ENCODE data around the gene RAPGEF5. TPM values are rescaled to one million over a fixed set of nuclear protein-coding genes. Genes with fewer than 3 reads are reported as not detected.

Gene RAPGEF5
- total RNA-seq, 1 experiment from 2014 or later = 5.6 TPM

GRCh38 chr7:22361795-22362194 is 4.8 kb upstream of the RAPGEF5 start:
- H3K9ac ChIP-seq (ENCODE audit: low read length) = no peak overlapping the region
- no peaks in the 10 kb centered on the region for H4K20me1 ChIP-seq (ENCODE audit: low read length)
- ATAC-seq (peak; percentile 78), DNase-seq (peak; percentile 95)
- H2AFZ ChIP-seq (ENCODE audit: low read length) = no peak overlapping the region; the same call in 1 of the 2 replicates
- TF ChIP-seq EZH2phosphoT487 (IDR thresholded peaks at IDR 0.05; ENCODE audit: borderline replicate concordance, low read length) = no peak
- peaks cover 23% of the 10 kb centered on the region for H3K4me1 ChIP-seq (ENCODE audit: insufficient read depth, low read length)
- BruUV-seq (replicated peaks) = no TSS peak
- no peaks in the 10 kb centered on the region for H3K36me3 ChIP-seq (ENCODE audit: low read depth, low read length)
- no peaks in the 10 kb centered on the region for H3K9me2 ChIP-seq (replicated peaks; ENCODE audit: low read length)
- H3K79me2 ChIP-seq (ENCODE audit: low read length) = no peaks in the 10 kb centered on the region
- POLR2A ChIA-PET (ENCODE audit: unreplicated experiment) = no interaction called here
- intact Hi-C loops (cut with micrococcal nuclease) = no loop called here
- H3K27me3 ChIP-seq (ENCODE audit: low read length) = no peaks in the 10 kb centered on the region
- no peak overlapping the region for H3K4me3 ChIP-seq (ENCODE audit: low read length)
- no peaks in the 10 kb centered on the region for H3K9me3 ChIP-seq (ENCODE audit: low read length)
- CTCF ChIA-PET = no interaction called here
- peak overlapping the region; percentile 30; the same call in 1 of the 2 replicates for H3K27ac ChIP-seq (ENCODE audit: low read length)
- H3K4me2 ChIP-seq (ENCODE audit: low read length) = peak overlapping the region; percentile 51
- H3F3A ChIP-seq (ENCODE audit: low read length, unreplicated experiment) = no peaks in the 10 kb centered on the region

- H3K4me1 ChIP-seq (ENCODE audit: insufficient read depth, low read length) = peaks cover 23% of the 10 kb centered on the region
- no peaks in the 10 kb centered on the region for H3K9me3 ChIP-seq (ENCODE audit: low read length)
- TF ChIP-seq EZH2phosphoT487 (IDR thresholded peaks at IDR 0.05; ENCODE audit: borderline replicate concordance, low read length) (no peak), CTCF (conservative IDR thresholded peaks at IDR 0.05; ENCODE audit: low read depth, low read length) (no peak), EZH2 (IDR thresholded peaks at IDR 0.05; ENCODE audit: low read length, unreplicated experiment) (no peak)
- H3K4me2 ChIP-seq (ENCODE audit: low read length) = peak overlapping the region; percentile 51
- no peak overlapping the region for H3K4me3 ChIP-seq (ENCODE audit: low read length)
- CTCF ChIA-PET = no interaction called here
- intact Hi-C loops (cut with micrococcal nuclease) = no loop called here
- H3F3A ChIP-seq (ENCODE audit: low read length, unreplicated experiment) = no peaks in the 10 kb centered on the region
- H3K27me3 ChIP-seq (ENCODE audit: low read length) = no peaks in the 10 kb centered on the region
- H3K9me2 ChIP-seq (replicated peaks; ENCODE audit: low read length) = no peaks in the 10 kb centered on the region
- DNase-seq = no peak
- POLR2A ChIA-PET (ENCODE audit: unreplicated experiment) = interaction anchor here (0.7 kb wide), 1 partner anchor 185 kb away, joined by 4 read pairs; no protein-coding TSS in a partner anchor
- no peak overlapping the region for H3K9ac ChIP-seq (ENCODE audit: low read length)
- H3K27ac ChIP-seq (ENCODE audit: low read length) = peak overlapping the region; percentile 30; the same call in 1 of the 2 replicates
- no peaks in the 10 kb centered on the region for H3K36me3 ChIP-seq (ENCODE audit: low read depth, low read length)
- no peak overlapping the region; the same call in 1 of the 2 replicates for H2AFZ ChIP-seq (ENCODE audit: low read length)
- BruUV-seq (replicated peaks) = no TSS peak
- H4K20me1 ChIP-seq (ENCODE audit: low read length) = no peaks in the 10 kb centered on the region
- no peak for ATAC-seq
- H3K79me2 ChIP-seq (ENCODE audit: low read length) = no peaks in the 10 kb centered on the region
Measured at GRCh38 chr7:22361320-22361719, 4.4 kb upstream of the RAPGEF5 start.

- Histone ChIP-seq H3F3A (ENCODE audit: low read length, unreplicated experiment) (no peaks in the 10 kb centered on the region), H3K4me3 (ENCODE audit: low read length) (no peak overlapping the region), H4K20me1 (ENCODE audit: low read length) (no peaks in the 10 kb centered on the region), H2AFZ (ENCODE audit: low read length) (no peak overlapping the region), H3K79me2 (ENCODE audit: low read length) (peaks cover 22% of the 10 kb centered on the region), H3K4me1 (ENCODE audit: insufficient read depth, low read length) (peaks cover 33% of the 10 kb centered on the region), H3K36me3 (ENCODE audit: low read depth, low read length) (no peaks in the 10 kb centered on the region), H3K9ac (ENCODE audit: low read length) (no peak overlapping the region), H3K4me2 (ENCODE audit: low read length) (no peak overlapping the region), H3K9me3 (ENCODE audit: low read length) (no peaks in the 10 kb centered on the region), H3K9me2 (replicated peaks; ENCODE audit: low read length) (no peaks in the 10 kb centered on the region), H3K27me3 (ENCODE audit: low read length) (no peaks in the 10 kb centered on the region), H3K27ac (ENCODE audit: low read length) (no peak overlapping the region)
- BruUV-seq (replicated peaks) = no TSS peak
- POLR2A ChIA-PET (ENCODE audit: unreplicated experiment) = no interaction called here
- no peak for DNase-seq
- TF ChIP-seq EZH2 (IDR thresholded peaks at IDR 0.05; ENCODE audit: low read length, unreplicated experiment) = no peak
- TF ChIP-seq EZH2phosphoT487 (IDR thresholded peaks at IDR 0.05; ENCODE audit: borderline replicate concordance, low read length) = no peak
- TF ChIP-seq CTCF (conservative IDR thresholded peaks at IDR 0.05; ENCODE audit: low read depth, low read length) = no peak
- ATAC-seq = no peak
- intact Hi-C loops (cut with micrococcal nuclease) = no loop called here
- CTCF ChIA-PET = no interaction called here
Measured at GRCh38 chr7:22358820-22359697, 2.1 kb upstream of the RAPGEF5 start.

All from PC-3 (cell line).